GM21360 (cell line): ENCODE results near the gene C1orf52.

Experiments used
- ATAC-seq: cut with Tn5 transposase; IDR thresholded peaks from one replicate; pipeline ENCODE4 v1.9.1; 2021; ENCODE audit warnings: mild to moderate bottlenecking, moderate library complexity; ENCODE audit not compliant: unreplicated experiment

The C1orf52 gene

DNA sequence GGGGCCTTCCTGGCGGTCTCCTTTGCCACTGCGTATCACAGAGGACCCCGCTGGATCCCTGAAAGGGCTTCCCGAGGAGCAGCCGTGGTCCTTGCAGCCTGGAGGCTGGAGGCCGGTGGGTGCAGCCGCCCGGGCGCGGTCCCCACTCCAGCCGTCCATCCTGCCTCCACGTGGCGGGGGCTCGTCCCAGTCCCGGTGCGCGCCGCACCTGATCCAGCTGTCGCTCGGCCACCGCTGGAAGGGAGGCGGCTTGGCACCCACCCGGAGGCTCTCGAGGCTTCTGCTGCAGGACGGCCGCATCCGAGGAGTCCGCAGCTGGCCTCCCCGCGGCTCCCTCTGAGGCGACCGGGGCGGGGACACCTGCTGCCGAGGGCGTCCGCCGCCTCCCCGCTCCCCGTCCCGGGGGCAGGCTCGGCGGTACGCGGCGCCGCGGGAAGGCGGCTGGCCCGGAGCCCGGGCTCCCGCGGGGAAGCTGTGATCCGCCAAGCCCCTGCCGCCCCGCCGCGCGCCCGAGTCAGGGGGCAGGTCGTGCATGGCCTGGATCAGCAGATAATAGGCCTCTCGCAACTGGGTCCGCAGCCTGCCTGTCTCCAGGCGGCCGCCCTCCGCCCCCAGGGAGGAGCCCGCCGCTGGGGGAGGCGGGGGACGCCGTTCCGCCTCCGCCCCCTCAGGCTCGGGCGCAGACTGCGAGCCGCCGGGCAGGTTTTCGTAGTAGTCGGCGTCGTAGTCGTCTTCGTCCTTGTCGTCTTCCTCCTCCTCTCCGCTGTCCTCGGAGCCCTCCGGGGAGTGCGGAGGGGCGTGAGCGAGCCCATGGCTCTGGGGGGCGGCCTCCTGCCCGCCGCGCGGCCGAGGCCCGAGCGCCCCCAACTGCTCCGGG lies 58.8 kb downstream of the C1orf52 start, which contains the start of gene SYDE2:
SYDE2 (minus strand) TSS at position 554 of the 877 bp plus-strand sequence; CDS start at position 534, 20 bp downstream.
- ATAC-seq: peak; percentile 70
